GM19455 (cell line): ENCODE measurements around the gene ZNF326.

Experiments
- ATAC-seq: cut with Tn5 transposase; IDR thresholded peaks from one replicate; pipeline ENCODE4 v1.9.1; 2021; ENCODE audit not compliant: unreplicated experiment

Gene ZNF326, protein sequence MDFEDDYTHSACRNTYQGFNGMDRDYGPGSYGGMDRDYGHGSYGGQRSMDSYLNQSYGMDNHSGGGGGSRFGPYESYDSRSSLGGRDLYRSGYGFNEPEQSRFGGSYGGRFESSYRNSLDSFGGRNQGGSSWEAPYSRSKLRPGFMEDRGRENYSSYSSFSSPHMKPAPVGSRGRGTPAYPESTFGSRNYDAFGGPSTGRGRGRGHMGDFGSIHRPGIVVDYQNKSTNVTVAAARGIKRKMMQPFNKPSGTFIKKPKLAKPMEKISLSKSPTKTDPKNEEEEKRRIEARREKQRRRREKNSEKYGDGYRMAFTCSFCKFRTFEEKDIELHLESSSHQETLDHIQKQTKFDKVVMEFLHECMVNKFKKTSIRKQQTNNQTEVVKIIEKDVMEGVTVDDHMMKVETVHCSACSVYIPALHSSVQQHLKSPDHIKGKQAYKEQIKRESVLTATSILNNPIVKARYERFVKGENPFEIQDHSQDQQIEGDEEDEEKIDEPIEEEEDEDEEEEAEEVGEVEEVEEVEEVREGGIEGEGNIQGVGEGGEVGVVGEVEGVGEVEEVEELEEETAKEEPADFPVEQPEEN

DNA sequence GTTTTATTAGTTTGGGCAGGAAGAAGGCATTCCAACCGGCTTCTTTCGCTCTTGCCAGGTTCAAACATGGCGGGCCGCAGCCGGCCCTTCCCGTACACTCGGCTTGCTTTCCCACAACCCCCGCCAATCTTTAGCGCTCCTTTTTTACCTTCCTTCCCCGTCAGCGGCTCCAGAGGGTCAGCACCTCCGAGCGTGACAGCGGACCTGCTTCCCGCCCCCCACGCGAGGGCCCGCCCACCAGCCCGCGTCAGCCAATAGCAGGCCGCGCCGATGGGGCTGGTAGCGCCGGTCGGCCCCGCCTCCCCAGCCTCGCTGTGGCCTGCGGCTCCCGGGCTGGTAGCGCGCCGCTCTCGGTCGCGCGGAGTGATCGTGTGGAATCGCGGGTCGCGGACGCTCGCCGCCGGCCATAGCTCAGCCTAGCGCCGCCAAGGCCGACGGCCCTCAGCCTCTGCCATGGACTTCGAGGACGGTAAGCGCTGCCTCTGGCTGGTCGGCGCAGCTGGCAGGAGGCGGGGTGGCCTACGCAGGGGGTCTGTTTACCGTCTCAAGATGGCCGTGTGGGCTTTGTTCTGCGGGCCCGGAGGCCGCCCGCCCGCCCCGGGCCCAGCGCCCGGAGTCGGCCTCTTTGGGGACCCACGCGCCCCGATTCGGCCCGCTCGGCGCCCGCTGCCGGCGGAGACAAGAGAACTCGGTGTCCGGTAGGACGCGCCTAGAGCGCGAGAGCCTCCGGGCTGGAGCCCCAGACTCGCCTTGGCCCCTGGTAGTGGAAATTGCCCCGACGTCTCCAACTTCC is at the start of gene ZNF326:
ZNF326 (plus strand) TSS at position 306 of the 793 bp plus-strand sequence; CDS start at position 454, 148 bp downstream.
- peak; percentile 96 for ATAC-seq

DNA sequence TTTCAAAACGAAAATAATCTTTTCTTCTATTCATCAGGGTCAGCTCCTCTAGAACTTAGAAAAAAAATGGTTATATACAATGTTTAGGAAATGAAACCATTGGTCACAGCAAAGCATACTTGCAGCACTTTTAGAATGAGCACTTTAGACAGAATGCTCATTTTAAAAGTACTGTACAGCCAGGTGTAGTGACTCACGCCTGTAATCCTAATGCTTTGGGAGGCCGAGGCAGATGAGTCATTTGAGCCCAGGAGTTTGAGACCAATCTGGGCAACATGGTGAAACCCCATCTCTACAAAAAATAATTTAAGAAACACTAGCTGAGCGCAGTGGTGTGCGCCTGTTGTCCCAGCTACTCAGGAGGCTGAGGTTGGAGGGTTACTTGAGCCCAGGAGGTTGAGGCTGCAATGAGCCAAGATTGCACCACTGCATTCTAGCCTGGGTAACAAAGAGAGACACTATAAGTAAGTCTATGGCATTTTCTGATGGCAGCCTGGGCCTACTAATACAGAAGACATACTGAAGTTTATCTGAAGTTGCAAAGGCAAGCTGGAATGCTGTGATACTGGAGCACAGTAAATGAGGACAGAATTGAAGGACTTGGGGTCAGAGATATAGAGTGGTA is 48.9 kb upstream of the ZNF326 start:
- peak; percentile 91 for ATAC-seq

DNA sequence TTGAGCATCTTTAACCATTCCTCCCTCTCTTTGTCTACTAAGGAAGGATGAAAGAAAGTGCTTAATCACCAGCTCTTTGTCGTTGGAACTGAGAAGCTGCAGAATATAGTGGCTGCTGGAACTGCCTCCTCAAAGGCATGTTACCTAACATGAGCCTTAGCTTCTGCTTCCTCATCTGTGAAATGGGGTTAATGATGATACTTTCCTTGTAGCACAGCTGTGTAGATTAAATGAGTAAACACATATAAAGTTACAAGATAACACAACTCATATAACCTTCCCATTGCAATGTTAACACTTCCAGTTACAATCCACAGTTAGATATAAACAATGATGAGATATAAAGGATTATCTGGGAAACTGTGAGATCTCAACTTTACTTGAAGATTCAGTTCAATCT is 48.4 kb upstream of the ZNF326 start:
- ATAC-seq = no peak

DNA sequence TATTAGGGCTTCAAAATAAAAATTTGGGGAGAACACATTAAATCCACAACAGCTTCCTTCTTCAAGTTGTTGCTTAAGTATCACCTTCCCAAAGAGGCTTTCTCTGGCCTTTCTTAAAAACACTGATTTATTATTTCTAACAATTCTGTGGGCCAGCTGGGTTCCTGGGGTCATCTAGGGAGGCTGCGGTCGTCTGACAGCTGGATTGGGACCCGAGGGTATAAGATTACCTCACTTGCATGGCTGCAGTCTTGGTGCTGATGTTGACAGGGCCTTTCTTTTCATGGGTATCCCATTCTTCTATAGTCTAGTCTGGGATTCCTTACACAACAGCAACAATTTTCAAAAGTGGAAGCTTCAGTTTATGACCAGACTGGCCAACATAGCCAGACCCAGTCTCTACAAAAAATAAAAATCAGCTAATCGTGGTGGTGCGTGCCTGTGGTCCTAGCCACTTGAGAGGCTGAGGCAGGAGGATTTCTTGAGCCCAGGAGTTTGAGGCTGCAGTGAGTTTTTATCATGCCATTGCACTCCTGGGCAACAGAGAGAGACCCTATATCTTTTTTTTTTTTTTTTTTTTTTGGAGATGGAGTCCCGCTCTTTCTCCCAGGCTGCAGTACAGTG is 46.1 kb upstream of the ZNF326 start:
- no peak for ATAC-seq

DNA sequence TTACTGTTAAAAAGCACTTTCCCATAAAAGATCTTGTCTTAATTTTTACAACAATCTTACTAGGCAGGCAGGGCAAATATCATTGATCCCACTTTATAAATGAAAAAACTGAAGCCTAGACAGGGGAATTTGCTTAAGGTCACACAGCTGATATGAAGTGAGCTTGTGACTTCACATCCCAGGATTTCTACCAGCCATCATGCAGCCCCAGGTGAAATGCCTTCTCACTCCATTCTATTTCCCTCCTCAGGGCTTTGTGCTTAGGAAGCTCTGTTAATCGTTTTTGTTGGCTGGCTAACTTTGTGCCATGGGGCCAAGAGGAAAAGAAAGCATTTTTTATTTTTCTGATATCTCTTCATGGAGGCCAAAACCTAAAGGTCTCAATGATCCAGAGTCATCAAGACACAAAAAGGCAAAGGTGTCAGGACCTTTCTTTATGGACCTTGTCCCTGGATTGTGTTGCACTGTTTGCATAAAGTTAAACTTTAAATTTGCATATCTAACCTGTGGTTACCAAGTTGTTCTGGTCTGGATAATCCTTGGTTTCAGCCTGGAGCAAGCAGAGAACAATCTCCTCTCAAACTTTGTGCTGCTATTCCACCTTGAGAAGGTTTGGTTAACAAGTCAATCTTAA is 44.8 kb upstream of the ZNF326 start:
- ATAC-seq = no peak

DNA sequence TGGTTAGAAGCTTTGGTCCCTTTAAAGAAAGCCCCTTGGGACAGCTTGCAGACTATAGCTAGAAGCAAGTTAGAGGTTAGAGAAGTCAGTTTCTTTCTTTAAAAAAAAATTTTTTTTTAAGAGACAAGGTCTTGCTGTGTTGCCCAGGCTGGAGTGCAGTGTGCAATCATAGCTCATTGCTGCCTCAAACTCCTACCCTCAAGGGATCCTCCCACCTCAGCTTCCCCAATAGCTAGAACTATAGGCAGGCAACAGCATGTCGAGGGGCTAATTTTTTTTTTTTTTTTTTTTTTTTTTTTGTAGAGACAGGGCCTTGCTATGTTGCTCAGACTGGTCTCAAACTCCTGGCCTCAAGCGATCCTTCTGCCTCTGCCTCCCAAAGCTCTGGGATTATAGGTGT is 44.2 kb upstream of the ZNF326 start:
- no peak for ATAC-seq

DNA sequence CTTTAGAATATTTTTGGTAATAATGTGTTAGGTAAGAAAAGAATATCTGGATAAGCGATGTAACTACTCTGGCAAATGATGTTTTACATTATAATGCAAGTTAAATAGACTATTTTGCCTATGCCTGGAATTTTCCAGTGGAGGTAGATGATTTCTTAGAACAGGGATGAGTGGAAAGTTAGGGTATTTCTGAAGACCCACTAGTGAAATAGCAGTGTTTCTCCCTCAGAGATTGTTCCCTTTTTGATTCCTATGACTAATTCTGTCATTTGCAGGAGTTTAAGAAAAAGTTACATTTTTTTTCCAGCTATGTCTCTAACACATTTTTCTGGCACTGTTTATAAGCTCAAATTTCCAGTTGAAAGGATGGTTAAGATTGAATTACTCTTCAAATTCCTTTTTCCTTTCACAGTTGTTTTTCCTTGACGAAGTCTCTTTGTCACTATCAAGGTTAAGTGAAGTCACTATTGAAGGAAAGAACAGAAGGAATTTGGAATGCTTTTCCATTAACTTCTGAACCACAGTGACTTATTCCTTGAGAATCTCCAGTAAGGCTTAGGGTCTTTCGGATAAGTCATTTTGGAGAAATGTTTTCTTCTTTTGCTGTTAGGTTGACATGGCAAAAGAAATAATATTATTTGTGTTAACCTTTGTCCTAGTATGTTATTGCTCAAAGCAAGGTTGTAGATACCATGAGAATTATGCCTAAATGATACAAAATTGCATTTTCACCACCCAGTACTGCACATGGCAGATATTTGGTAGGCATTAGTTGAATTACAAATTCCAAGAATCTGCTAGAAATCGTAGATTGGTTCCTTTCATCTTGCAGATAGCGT is 42.9 kb upstream of the ZNF326 start:
- ATAC-seq = no peak

DNA sequence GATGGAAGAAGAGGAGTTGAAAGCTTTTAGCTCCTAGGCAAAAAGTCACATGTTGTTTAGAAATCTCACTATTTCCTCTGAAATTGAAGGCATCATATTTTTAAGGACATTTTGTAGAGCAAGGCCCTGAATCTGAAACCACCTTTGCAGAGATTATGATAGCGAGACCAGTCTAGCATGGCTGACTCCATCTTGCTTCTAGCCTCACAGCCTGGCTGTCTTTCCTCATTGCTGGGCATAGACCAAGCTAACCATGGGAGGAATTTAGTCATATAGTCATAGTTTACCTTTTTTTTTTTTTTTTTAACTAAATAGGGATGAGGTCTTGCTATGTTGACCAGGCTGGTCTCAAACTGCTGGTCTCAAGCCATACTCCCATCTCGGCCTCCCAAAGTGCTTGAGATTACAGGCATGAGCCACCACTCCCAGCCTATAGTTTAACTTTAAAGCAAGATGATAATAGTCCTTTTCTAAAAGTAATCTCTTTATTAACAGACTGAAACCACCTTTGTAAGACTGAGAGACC is 42.2 kb upstream of the ZNF326 start:
- ATAC-seq = no peak

DNA sequence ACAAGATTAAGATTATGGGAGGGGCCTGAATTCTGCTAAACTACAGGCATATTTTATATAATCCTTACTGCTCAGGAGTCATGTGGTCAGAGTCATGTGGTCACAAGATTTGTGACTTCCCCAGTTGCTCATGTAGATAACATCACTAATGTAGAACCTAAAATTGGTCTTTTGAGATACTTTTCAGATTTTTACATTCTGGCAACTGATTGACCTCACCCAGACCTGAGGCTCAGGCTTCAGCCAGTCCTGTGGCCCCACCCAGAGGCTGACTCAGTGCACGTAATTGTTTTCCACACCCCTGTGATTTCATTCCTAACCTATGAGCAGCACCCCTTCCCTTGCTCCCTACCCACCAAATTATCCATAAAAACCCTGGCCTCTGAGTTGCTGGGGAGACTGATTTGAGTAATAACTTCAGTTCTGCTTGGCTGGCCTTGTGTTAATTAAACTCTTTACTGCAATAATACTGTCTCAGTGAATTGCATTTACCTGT is 41.7 kb upstream of the ZNF326 start:
- ATAC-seq = peak; percentile 47

DNA sequence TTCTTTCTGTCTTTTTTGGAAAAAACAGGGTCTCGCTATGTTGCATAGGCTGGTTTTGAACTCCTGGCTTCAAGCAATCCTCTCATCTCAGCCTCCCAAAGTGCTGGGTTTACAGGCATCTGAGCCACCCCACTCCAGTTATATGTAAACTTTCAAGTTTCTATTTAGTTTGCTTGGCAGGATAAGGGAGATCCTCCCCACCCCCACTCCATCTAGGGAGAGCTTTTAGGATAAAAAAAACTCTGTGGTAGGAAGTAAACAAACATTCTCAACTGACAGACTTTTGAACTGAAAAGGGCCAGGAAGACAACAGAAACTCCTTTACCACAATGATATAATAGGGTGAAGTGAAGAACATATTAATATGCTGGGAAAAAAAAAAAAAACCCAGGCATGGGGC is 41.0 kb upstream of the ZNF326 start:
- no peak for ATAC-seq

DNA sequence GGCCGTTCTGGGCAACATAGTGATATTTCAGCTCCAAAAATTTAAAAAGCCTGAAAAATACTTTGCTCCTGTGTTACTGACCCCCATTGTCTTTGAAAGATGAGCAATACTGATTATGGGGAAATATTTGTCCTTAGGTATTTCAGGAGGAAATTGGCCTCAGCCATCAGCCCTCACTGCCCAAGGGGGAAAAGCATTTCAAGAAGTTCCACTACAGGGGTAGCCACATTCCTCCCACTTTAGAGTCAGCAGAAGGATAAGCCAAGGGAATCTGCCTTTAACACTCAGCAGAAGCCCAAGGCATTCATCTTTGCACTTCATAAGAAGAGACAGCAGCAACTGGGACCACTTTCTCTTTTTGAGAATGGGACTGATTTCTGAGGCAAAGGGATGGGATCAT is 40.5 kb upstream of the ZNF326 start:
- no peak for ATAC-seq

DNA sequence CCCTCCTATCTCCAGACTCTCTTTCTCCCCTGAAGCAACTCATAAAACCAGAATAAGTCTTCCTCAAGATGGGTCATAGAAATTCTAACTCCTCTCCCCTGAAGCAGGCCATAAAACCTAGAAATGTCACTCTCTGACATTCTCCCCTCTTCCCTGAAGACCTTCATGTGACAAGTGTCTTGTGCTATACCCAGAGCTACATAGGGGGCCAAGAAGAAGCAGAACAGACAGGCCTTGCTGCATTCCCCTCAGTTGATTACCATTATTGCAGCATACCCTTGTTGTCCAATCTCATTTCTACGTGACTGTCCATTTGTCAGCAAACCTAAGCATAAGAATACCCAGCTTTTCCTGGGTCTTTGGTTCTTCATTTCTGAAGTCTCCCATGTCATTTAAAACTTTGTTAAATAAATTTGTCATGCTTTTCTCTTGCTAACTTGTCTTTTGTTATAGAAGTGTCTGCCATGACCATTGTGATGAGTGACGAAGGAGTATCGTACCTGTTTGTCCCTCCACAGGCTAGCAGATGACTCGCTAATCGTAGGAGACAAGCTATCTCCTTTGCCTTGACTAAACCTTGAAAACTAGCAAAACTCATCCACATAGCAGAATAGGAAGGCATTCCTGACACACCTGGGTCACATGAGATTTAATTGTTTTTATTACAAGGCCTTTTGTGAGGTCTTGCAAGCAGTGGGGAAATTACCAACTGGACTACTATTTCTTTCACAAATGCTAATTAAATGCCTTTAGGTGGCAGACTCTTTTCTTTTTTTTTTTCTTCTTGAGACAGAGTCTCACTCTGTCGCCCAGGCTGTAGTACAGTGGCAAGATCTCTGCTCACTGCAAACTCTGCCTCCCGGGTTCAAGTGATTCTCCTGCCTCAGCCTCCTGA is 39.4 kb upstream of the ZNF326 start:
- no peak for ATAC-seq

DNA sequence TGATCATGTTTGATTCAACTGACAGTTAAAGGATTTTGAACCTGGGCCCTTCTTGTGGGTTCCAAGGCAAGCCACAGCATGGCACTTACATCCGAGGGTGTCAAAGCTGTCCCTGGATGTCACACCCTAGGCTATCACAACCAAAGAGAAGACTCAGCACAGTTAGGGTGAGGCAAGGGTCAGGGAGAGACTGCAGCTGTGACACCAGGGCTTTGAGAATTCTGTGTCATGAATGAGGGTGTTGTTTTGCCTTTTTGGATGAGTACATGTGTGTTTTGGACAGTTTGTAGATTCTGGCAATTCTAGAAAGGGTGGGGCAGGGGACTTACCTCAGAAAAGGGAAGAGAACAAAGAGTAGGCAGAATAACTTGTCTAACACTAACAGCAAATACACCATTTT is 37.8 kb upstream of the ZNF326 start:
- no peak for ATAC-seq

DNA sequence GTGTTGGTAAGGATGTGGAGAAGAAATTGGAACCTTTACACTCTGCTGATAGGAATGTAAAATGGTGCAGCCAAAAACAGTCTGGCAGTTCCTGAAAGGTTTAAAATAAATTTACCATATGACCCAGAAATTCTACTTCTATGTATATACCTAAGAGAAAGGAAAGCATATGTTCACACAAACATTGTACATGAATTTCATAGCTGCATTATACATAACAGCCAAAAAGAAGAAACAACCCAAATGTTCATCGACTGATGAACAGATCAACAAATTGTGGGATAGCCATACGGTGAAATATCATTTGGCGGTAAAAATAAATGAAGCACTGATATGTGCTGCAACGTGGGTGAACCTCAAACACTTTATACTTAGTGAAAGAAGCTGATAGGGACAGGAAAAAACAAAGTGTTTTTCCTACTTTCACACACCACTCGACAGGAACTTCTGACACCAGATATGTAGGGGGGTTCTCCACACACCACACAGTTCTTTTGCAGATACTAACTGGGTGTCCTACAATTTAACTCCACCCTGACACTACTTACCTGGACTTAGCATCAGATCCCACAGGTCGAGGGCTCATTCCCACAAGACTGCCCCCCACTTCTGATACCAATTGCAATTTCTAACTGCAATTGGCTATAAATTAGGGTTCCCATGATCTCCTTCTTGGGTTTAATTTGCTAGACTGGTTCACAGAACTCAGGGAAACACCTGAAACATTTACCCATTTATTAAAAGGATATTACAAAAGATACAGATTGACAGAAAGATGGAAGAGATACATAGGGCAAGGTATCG is 35.9 kb upstream of the ZNF326 start:
- ATAC-seq = no peak

DNA sequence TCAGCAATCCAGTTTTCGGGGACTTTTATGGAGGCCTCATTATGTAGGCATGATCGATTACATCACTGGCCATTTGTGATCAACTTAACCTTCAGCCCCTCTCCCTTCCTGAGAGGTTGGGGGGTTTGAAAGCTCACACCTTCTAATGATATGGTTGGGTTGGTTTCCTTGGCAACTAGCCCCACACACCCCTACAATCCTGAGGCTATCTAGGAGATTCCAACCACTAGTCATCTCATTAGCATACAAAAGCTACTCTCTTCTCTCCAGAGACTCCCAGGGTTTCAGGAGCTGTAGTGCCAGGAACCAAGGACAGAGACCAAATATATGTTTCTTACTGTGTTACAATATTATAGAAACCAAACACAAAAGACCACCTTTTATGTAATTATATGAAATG is 35.2 kb upstream of the ZNF326 start:
- no peak for ATAC-seq

DNA sequence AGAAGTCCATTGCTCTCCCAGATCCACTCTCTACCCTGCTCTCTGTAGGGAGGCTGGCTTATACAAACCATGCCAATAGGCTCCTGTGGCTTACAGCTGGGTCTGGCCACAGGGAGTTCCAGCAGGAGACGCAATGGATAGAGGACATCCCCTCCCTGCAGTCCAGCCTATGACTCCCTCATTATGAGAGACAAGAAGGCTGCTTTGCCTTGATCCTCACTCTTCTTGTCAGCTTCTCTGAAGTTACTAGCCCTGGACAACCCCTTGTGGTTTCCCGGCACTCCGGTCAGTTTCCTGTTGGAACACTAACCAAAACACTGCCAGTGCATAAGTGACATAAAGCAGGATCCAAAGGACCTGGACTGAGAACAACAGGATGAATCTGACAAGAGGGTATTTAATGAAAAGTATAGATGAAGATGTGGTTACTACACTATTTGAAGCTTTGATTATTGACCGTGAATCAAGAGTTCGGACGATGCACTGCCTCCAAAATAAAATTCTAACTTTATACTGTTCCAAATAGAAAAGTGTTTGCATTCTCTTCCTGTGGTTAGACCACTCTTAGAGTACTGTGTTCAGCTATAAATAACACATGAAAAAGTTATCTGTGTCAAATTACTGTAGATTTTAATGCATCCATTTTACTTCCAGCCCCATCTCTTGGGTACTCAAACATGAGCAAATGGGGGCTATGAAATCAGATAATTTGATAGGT is 32.7 kb upstream of the ZNF326 start:
- no peak for ATAC-seq

DNA sequence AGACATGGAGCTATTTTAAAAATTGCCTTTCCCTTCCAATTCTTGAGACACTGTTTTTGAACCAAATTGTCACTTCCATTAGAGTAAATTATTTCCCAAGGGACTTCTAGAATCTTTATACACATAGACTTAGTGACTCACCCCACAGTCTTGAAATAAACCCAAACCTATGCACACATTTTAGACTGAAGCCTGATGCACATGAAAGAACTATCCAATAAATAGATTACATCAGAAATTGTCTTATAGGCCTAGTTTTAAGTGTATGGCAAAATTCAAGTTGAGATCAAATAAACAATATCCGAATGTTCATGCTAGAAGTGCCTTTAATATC is 32.2 kb upstream of the ZNF326 start:
- no peak for ATAC-seq
